Left renal pelvis (tissue), 4 donors: ENCODE measurements around the gene ADCYAP1R1. TPM values are rescaled to one million over a fixed set of nuclear protein-coding genes. Genes with fewer than 3 reads are reported as not detected.

ENCODE experiments used
- DNase-seq, 4 donors: peaks; one replicate each; pipeline ENCODE4 v3.0.0-alpha.2; 2013; ENCODE audit warnings: low read depth in 4 of 4, low spot score in 3 of 4
- polyA plus RNA-seq, 4 donors: library from polyadenylated mRNA; unstranded; fragments of 120-200 nt; gene quantifications; one replicate each; pipeline ENCODE4 v1.2.1, GENCODE V29; 2013; ENCODE audit not compliant: insufficient read length in 4 of 4

The ADCYAP1R1 gene
- polyA plus RNA-seq, 4 donors: 0.73 to 3.6 (median 1.0) TPM

- no peak for DNase-seq
These were observed 50.3 kb downstream of the ADCYAP1R1 start for GRCh38 chr7:31102151-31102972.

GRCh38 chr7:31102973-31103850, 51.1 kb downstream of the ADCYAP1R1 start:
- DNase-seq: no peak

- no peak for DNase-seq
These were observed 52.5 kb downstream of the ADCYAP1R1 start for GRCh38 chr7:31104361-31105255.

- no peak for DNase-seq
These were observed 53.3 kb downstream of the ADCYAP1R1 start for GRCh38 chr7:31105256-31105950.

GRCh38 chr7:31106303-31107105, 54.4 kb downstream of the ADCYAP1R1 start:
- no peak for DNase-seq

- DNase-seq: no peak
These were observed 55.3 kb downstream of the ADCYAP1R1 start for GRCh38 chr7:31107106-31108090.

- DNase-seq: no peak
These were observed 56.1 kb downstream of the ADCYAP1R1 start for GRCh38 chr7:31108097-31108657.

GRCh38 chr7:31109751-31110150, 57.6 kb downstream of the ADCYAP1R1 start:
- no peak for DNase-seq

- no peak for DNase-seq
These were observed 58.4 kb downstream of the ADCYAP1R1 start for GRCh38 chr7:31110331-31111108.

GRCh38 chr7:31111109-31111451, 59.0 kb downstream of the ADCYAP1R1 start:
- no peak for DNase-seq

- DNase-seq: no peak
These were observed 61.6 kb downstream of the ADCYAP1R1 start for GRCh38 chr7:31113660-31114059.

- DNase-seq: peak in 3 of 4 donors; percentile 16 to 36 (median 33)
These were observed 62.7 kb downstream of the ADCYAP1R1 start for GRCh38 chr7:31114593-31115343.

- DNase-seq: no peak
These were observed 64.5 kb downstream of the ADCYAP1R1 start for GRCh38 chr7:31116615-31117014.

- DNase-seq: no peak
These were observed 67.1 kb downstream of the ADCYAP1R1 start for GRCh38 chr7:31119249-31119648.

- no peak for DNase-seq
These were observed 68.8 kb downstream of the ADCYAP1R1 start for GRCh38 chr7:31120800-31121513.

- no peak for DNase-seq
These were observed 69.5 kb downstream of the ADCYAP1R1 start for GRCh38 chr7:31121601-31122000.
